CD4-positive, alpha-beta T cell treated with Interferon gamma for 1 hour (primary cell): Measurements from ENCODE around the gene RGS21.
"Not testable (repeated sequence)": the region's sequence is repeated elsewhere in the genome, so short reads cannot be mapped to it uniquely, and the experiment has no call there.

Experiments
- DNase-seq: peaks from one replicate; pipeline ENCODE4 v3.0.0-alpha.2; 2020

Gene RGS21

GRCh38 chr1:192316942-192317450 is at the start of gene RGS21:
Gene RGS21 (plus strand): TSS chr1:192316992. CDS start chr1:192343037, 26,045 bp downstream.
- no peak for DNase-seq

GRCh38 chr1:192268468-192269052 is 48.2 kb upstream of the RGS21 start:
- no peak for DNase-seq

GRCh38 chr1:192270398-192270797 is 46.4 kb upstream of the RGS21 start:
- no peak for DNase-seq

- no peak for DNase-seq
Measured at GRCh38 chr1:192272732-192273131, 44.1 kb upstream of the RGS21 start.

GRCh38 chr1:192274588-192274987 is 42.2 kb upstream of the RGS21 start:
- no peak for DNase-seq

- no peak for DNase-seq
Measured at GRCh38 chr1:192277635-192278034, 39.2 kb upstream of the RGS21 start.

- no peak for DNase-seq
Measured at GRCh38 chr1:192284927-192285326, 31.9 kb upstream of the RGS21 start.

GRCh38 chr1:192303029-192303428 is 13.8 kb upstream of the RGS21 start:
- no peak for DNase-seq

- DNase-seq = not testable (repeated sequence)
Measured at GRCh38 chr1:192308314-192308713, 8.5 kb upstream of the RGS21 start.

- DNase-seq = no peak
Measured at GRCh38 chr1:192311281-192311680, 5.5 kb upstream of the RGS21 start.

GRCh38 chr1:192327997-192328396 is 11.2 kb downstream of the RGS21 start:
- DNase-seq = no peak

GRCh38 chr1:192342842-192343241 is 26.1 kb downstream of the RGS21 start:
- no peak for DNase-seq

GRCh38 chr1:192343344-192343743 is 26.6 kb downstream of the RGS21 start:
- no peak for DNase-seq

GRCh38 chr1:192349314-192349713 is 32.5 kb downstream of the RGS21 start:
- DNase-seq = no peak

- DNase-seq = no peak
Measured at GRCh38 chr1:192350356-192350755, 33.6 kb downstream of the RGS21 start.

- no peak for DNase-seq
Measured at GRCh38 chr1:192351550-192351949, 34.8 kb downstream of the RGS21 start.

GRCh38 chr1:192357924-192358323 is 41.1 kb downstream of the RGS21 start:
- no peak for DNase-seq

GRCh38 chr1:192358402-192358801 is 41.6 kb downstream of the RGS21 start:
- DNase-seq = no peak

GRCh38 chr1:192358822-192359221 is 42.0 kb downstream of the RGS21 start:
- DNase-seq = no peak

GRCh38 chr1:192363177-192363576 is 46.4 kb downstream of the RGS21 start:
- DNase-seq = no peak

- no peak for DNase-seq
Measured at GRCh38 chr1:192367436-192367835, 50.6 kb downstream of the RGS21 start.

GRCh38 chr1:192375306-192375705 is 58.5 kb downstream of the RGS21 start:
- no peak for DNase-seq

GRCh38 chr1:192376374-192376773 is 59.6 kb downstream of the RGS21 start:
- no peak for DNase-seq

GRCh38 chr1:192378276-192378675 is 61.5 kb downstream of the RGS21 start:
- no peak for DNase-seq

GRCh38 chr1:192378878-192379277 is 62.1 kb downstream of the RGS21 start:
- no peak for DNase-seq
